Superior temporal gyrus (tissue), 1 donor: ENCODE results near the gene AP2B1.

Experiments used
- DNase-seq: peaks from one replicate; pipeline ENCODE4 v3.0.0-alpha.2; 2016; ENCODE audit errors: extremely low spot score

The AP2B1 gene

DNA sequence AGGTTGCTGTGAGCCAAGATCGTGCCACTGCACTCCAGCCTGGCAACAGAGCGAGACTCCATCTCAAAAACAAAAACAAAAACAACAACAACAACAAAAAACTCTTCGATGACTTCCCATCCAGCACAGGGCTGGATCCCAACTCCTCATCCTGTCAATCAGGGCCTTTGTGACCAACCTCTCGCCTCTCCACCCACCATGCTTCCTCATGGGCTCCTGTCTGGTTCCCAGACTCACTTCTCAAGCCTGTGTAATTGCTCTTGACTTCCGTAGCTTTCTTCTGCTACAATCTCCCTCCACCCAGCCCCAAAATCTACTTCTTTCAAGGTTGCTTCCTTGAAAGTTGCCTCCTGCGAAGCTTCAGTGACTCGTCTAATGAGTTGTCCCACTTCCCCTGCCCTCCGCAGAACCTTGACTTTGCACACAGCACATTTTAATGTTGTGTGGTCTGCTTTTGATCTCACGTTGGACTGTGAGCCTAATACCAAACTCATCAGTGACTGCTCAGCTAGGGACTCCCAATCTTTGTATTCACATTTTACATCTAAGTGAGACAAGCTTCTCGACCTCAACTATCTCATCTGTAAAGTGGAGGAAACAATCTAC lies 143.4 kb downstream of the AP2B1 start:
- DNase-seq = no peak

GRCh38 chr17:35731239-35731916 lies 144.3 kb downstream of the AP2B1 start, which contains the start of gene RASL10B:
RASL10B (plus strand) TSS chr17:35731639; CDS start chr17:35735185, 3,546 bp downstream.
- peak; percentile 42 for DNase-seq

DNA sequence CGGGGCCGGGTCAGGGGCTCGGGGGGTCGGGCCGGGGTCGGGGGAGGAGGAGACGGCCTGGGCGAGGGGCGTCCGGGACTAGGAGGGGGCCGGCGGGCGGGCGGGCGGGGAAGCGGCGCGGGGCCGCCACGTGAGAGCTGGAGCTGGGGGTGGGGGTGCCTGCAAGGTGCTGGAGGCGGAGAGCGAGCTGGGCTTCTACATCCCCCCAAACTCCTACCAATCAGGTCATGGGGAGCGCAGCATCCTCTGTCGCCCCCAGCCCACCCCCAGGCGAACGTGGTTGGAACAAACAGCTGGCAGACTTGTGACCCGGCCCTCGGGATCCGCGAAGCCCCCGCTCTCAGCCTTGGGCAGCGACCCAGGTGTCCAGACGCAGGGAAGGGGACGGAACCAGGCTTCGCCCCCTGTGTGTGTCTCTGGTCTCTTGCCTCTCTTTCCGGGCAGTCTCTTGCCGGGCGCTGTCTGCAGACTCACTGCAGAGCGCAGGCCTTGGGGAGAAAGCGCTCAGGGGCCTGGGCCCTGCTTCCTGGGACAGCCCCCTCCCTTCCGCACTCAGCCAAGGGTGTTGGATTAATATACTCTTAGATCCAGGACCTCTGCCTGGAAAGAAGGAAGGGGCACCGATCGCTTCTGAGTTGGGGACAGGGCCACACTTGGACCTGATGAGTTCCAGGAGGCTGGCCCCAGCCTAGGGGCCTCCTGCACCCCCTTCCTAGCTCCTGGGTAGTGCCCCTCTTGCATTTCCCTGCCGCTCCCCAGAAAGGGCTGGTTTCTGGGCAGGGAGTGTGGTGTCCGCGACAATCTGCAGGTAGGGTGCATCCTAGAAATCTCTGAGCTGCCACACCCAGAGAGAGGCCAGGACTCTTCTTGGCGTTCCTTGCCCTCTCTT lies 145.0 kb downstream of the AP2B1 start:
- no peak for DNase-seq

- DNase-seq = no peak
Measured at GRCh38 chr17:35732806-35733136, 145.6 kb downstream of the AP2B1 start.

GRCh38 chr17:35733366-35733765 lies 146.2 kb downstream of the AP2B1 start:
- DNase-seq = no peak

DNA sequence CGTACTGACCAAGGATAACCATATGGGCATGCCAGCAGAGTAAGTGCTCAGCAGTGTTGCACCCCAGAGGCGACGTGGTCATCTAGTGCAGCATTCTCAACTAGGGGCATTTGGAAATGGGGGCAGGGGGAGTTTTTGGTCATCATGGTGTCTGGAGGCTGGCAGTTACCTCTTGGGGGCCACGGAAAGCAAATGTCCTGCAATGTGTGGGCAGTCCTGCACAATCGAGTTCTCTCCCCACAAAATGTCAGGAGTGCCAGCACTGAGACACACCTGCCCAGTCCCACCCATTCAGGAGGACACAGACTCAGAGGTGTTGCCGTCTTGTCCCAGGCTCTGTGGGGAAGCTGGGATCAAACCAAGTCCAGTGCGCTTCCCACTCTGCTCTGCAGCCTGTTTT lies 147.3 kb downstream of the AP2B1 start:
- no peak for DNase-seq

- DNase-seq = no peak
Measured at GRCh38 chr17:35735036-35735805, 148.1 kb downstream of the AP2B1 start.

- no peak for DNase-seq
Measured at GRCh38 chr17:35736236-35736635, 149.1 kb downstream of the AP2B1 start.

DNA sequence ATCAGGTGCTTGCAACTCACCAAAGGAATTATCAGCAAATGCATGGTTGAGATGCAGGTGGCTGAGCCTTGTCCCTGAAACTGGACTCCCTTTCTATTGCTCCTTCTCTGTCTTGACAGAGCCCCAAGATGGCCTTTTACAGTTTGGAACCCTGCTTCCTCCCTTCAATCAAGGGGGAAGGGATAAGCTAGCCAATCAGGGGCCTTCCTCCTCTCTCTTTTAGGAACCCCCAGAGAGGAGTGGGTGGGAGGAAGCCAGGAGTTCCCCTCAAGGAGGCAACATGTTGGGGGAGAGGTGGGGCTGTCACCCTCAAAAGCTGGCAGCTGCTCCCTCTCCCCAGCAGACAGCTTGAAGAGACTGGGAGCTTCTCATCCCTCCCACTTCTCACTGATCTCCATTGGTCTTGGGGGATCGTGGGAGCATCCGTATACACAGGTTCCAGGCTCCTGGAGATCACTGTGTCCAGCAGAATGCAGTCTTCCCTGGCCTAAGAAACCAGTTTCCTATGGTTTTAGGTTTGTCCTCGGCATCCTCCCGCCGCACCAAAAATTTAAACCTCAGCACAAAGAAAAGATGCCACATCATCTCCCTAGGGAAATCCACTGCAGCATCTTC lies 151.5 kb downstream of the AP2B1 start:
- DNase-seq = no peak

DNA sequence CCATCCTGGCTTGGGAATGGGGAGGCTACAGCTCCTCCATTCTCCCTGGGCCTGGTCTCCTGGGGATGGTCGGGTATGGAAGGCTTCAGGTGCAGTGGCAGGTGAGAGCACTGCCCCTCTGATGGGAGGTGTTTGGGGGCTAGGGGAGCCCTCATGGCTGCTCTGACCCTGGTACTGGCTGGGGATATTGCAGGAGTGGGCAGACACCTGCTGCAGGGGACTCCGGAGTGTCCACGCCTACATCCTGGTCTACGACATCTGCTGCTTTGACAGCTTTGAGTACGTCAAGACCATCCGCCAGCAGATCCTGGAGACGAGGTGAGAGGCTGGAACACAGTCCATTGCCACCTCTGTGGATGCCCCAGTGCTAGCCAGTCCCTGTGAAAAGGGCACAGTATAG lies 153.1 kb downstream of the AP2B1 start:
- no peak for DNase-seq

DNA sequence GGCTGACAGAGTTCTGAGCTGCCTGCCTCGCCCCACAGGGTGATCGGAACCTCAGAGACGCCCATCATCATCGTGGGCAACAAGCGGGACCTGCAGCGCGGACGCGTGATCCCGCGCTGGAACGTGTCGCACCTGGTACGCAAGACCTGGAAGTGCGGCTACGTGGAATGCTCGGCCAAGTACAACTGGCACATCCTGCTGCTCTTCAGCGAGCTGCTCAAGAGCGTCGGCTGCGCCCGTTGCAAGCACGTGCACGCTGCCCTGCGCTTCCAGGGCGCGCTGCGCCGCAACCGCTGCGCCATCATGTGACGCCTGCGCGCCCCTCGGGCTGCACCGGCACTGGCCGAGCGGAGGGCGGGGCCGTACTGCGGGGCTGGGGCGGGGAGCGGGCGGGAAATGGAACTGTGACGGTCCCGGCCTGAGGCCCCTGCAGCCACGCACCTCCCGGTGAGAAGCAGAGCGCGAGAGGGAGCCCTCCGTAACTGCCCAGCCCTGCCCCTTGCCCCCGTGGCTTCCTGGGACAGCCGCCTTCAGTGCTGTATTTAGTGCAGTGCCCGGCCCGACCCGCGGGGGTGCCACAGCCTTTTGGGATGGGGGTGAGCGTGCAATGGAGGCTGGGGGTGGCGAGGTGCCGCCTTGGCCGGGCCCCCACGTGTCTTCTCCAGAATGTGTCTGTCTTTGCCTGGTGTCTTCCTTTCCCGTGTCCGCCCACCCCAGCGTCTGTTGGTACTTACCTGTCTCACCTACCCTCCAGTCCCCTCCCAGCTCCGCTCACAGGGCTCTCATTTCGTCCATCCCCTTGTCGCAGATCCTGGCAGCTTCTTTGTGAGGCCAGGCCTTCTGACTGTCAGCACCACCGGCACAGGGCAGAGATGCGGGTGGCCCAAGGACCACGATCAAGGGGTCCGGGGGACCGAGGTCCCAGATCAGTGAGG lies 154.1 kb downstream of the AP2B1 start:
- no peak for DNase-seq

- DNase-seq = no peak
Measured at GRCh38 chr17:35742496-35742895, 155.4 kb downstream of the AP2B1 start.

- no peak for DNase-seq
Measured at GRCh38 chr17:35742896-35743477, 155.9 kb downstream of the AP2B1 start.

- DNase-seq = no peak
Measured at GRCh38 chr17:35743626-35744328, 156.7 kb downstream of the AP2B1 start.

GRCh38 chr17:35744830-35745229 lies 157.7 kb downstream of the AP2B1 start:
- DNase-seq = no peak

- no peak for DNase-seq
Measured at GRCh38 chr17:35745246-35745645, 158.1 kb downstream of the AP2B1 start.

DNA sequence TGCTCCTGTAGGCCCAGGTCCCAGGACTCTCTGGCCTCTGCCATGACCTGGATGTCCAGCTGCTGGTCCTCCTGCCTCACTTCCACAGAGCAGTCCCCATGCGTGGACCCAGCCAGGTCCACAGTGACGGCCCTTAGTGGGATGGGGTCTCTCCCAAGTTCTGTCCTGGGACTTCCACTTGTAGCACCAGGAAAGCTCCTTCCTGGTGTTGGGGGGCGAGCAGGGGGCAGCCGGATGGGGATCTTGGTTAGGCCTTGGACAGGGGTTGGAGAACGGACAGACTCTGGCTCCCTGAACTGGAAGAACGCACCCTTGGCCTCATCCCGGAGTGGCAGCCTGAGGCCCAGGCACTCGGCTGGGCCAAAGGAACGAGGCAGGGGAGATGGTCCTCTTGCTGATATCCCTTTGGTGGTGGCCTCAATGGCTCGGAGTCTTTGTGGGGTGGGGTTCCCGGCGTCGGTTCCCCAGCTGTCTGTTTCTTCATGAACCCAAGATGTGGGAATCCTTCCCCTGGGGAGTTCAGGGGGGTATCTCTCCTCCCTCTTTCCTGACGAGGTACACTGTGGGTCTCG lies 158.7 kb downstream of the AP2B1 start:
- DNase-seq = no peak

GRCh38 chr17:35747540-35748017 lies 160.5 kb downstream of the AP2B1 start:
- DNase-seq = peak; percentile 89

- DNase-seq = no peak
Measured at GRCh38 chr17:35748341-35748841, 161.3 kb downstream of the AP2B1 start.
